Activated naive CD4-positive, alpha-beta T cell treated with anti-CD3 and anti-CD28 coated beads, Interleukin-2, amount 50 U/mL, for 24 hours (primary cell): ENCODE measurements around the gene GALNT7.

Experiments used
- H3K27ac Mint-ChIP-seq: one replicate; pipeline ENCODE4 v1.8.0; 2021; ENCODE audit warnings: mild to moderate bottlenecking, mixed read lengths
- H3K27me3 Mint-ChIP-seq: one replicate; pipeline ENCODE4 v1.8.0; 2021; ENCODE audit warnings: mixed read lengths
- H3K36me3 Mint-ChIP-seq: one replicate; pipeline ENCODE4 v1.8.0; 2021; ENCODE audit warnings: mixed read lengths
- H3K4me1 Mint-ChIP-seq: one replicate; pipeline ENCODE4 v1.8.0; 2021; ENCODE audit warnings: mixed read lengths
- H3K4me3 Mint-ChIP-seq: one replicate; pipeline ENCODE4 v1.8.0; 2021; ENCODE audit warnings: mild to moderate bottlenecking, mixed read lengths
- H3K9me3 Mint-ChIP-seq: one replicate; pipeline ENCODE4 v1.8.0; 2021; ENCODE audit warnings: mixed read lengths

Gene GALNT7

DNA sequence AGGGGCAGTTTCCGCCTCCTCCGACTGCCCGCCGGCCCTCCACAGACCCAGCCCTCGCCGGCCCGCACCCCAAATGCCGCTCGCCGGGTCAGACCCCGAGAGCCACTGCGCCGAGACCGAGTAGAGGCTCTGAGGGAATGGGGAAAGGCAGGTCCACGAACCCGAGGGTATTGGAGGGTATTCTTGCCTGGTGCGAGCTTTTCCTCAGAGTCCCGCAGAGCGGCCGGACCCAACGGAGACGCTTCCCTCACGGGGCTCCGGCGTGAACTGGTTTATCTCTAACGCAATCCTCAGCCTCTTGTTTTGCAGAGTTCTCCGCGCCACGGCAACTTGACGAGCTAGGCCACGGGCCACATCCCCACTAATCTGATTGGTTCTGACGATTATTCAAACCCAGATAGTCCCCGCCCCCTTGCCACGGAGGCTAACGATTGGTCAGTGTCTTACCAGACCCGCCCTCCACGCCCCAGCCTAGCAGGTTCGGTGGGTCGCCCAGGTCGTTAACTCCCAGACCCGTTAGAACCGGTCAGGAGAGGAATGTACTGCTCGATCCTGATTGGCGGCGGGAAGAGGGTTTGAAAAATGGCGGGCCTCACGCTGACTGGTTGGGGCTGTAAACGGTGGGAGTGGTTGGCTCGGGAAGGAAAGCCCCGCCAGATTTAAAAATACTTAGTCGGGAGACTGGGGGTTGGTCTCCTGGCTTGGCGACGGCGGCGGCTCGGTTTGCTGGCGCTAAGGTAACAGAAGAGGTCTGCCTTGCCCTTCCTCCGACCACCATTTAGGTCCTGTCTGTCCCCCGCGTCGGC lies 165.7 kb downstream of the GALNT7 start, which contains the start of gene HMGB2:
HMGB2 (minus strand) TSS at position 274 of the 806 bp plus-strand sequence. CDS start 709 bp downstream, outside the sequence.
- Mint-ChIP-seq H3K4me1 (peaks cover 29% of the 10 kb centered on the region), H3K9me3 (no peaks in the 10 kb centered on the region), H3K27me3 (peaks cover 11% of the 10 kb centered on the region), H3K27ac (peak within 1 kb of the TSS; percentile 97), H3K36me3 (peaks cover 7% of the 10 kb centered on the region), H3K4me3 (peak within 1 kb of the TSS; percentile 96)

DNA sequence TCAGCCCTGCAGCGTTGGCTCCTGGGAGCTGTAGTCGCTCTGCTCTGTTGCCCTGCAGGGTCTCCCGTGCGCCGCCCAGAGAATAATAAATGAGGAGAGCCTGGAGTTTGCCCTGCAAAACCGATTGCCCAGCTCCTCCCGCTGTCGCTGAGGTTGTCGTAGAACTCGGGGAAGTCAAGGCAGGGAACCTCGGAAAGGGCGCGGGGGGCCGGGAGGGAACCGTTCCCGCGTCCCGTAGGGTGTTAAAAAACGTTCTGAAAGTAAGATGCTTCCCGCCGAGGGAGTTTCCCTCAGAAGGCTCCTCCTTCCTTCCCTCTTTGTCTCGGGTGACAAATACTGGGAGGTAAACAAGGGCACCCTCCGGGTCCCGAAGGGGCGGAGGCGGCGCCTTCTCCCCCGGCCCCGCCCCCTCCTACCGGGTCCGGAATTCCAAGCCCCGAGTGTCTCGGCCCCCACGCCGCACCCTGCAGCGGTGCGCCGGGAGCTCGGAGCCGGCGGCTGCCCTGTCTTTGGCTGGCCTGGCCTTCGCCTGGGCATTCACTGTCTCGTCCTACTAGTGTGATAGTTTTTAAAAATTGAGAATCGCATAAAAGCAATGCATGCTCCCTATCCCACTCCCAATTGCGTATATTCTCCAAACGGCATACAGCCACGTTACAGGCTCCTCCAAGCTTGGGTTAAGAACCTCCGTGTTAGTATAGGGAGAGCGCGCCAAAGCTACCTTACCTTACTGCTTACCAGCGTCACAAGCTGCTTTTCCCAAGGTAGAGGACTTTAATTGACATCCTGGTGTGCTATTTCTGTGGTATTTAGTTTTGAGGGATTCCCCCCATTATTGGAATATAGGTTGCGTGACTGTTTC lies 166.5 kb downstream of the GALNT7 start:
- H3K36me3 Mint-ChIP-seq: peaks cover 7% of the 10 kb centered on the region
- no peak overlapping the region for H3K27ac Mint-ChIP-seq
- no peaks in the 10 kb centered on the region for H3K9me3 Mint-ChIP-seq
- peaks cover 29% of the 10 kb centered on the region for H3K4me1 Mint-ChIP-seq
- peak overlapping the region; percentile 95 for H3K4me3 Mint-ChIP-seq
- peaks cover 13% of the 10 kb centered on the region for H3K27me3 Mint-ChIP-seq

GRCh38 chr4:173337463-173337862 lies 168.9 kb downstream of the GALNT7 start:
- Mint-ChIP-seq H3K4me1 (peaks cover 19% of the 10 kb centered on the region), H3K27me3 (peaks cover 14% of the 10 kb centered on the region), H3K36me3 (peaks cover 2% of the 10 kb centered on the region), H3K27ac (no peak overlapping the region), H3K4me3 (no peak overlapping the region), H3K9me3 (no peaks in the 10 kb centered on the region)

GRCh38 chr4:173343832-173344397 lies 175.3 kb downstream of the GALNT7 start:
- Mint-ChIP-seq H3K4me1 (no peaks in the 10 kb centered on the region), H3K4me3 (no peak overlapping the region), H3K27ac (no peak overlapping the region)

DNA sequence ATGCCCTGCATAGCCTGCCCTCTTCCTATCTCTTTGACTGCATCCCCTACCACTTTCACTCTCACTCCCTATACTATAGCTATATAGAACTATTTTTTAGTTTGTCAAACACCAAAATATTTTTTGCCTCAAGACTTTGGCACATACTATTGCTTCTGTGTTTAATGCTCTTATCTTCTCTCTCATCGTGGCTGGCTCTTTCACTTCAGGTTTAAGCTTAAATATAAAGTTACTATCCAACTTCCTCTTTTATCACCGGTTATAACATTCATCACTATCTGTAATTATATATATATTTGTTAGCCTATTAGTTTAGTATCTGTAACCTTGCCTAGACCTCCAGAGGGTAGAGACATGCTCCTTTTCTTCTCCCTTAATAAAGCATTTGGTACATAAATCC lies 177.0 kb downstream of the GALNT7 start:
- no peak overlapping the region for H3K27ac Mint-ChIP-seq
- H3K36me3 Mint-ChIP-seq: no peaks in the 10 kb centered on the region
- H3K4me1 Mint-ChIP-seq: no peaks in the 10 kb centered on the region
- peaks cover 5% of the 10 kb centered on the region for H3K27me3 Mint-ChIP-seq
- no peak overlapping the region for H3K4me3 Mint-ChIP-seq
- no peaks in the 10 kb centered on the region for H3K9me3 Mint-ChIP-seq

More at GRCh38 chr4:173343832-173344397, 175.3 kb downstream of the GALNT7 start:
- Mint-ChIP-seq H3K27me3 (peaks cover 6% of the 10 kb centered on the region), H3K9me3 (no peaks in the 10 kb centered on the region), H3K36me3 (no peaks in the 10 kb centered on the region)

DNA sequence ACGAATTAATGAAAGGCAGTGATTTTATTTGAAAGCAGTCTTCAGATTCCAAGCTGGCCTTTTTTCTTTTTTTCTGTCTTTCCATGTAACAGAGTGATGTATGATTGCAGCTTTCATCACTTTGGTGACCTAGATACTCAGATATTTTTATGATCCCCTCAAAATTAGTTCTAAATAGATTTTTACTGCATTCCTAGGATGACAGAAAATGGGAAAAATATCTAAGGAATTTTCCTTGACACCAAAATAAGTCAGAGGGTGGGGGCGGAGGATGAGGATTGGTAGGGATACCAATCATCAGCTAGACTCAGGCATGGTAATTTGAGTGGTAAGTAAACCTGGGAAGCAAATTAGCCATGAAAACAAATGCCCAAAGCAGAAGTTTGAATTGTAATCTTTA lies 177.5 kb downstream of the GALNT7 start:
- Mint-ChIP-seq H3K4me3 (no peak overlapping the region), H3K4me1 (no peaks in the 10 kb centered on the region), H3K27me3 (peaks cover 5% of the 10 kb centered on the region), H3K27ac (no peak overlapping the region), H3K36me3 (no peaks in the 10 kb centered on the region), H3K9me3 (no peaks in the 10 kb centered on the region)

DNA sequence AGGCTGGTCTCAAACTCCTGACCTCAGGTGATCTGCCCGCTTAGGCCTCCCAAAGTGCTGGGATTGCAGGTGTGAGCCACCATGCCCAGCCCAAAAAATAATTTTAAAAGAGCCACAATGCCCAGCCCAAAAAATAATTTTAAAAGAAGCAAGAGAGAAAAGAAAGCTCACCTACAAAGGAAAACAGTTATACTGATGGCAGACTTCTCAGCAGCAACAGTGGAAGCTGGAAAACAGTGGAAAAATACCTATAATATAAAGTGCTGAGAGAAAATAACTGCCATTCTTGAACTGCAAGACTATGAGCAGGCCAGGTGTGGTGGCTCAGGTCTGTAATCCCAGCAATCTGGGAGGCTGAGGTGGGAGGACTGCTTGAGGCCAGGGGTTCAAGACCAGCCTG lies 178.9 kb downstream of the GALNT7 start:
- H3K9me3 Mint-ChIP-seq: no peaks in the 10 kb centered on the region
- no peaks in the 10 kb centered on the region for H3K4me1 Mint-ChIP-seq
- no peak overlapping the region for H3K27ac Mint-ChIP-seq
- H3K27me3 Mint-ChIP-seq: peaks cover 4% of the 10 kb centered on the region
- no peaks in the 10 kb centered on the region for H3K36me3 Mint-ChIP-seq
- H3K4me3 Mint-ChIP-seq: no peak overlapping the region

DNA sequence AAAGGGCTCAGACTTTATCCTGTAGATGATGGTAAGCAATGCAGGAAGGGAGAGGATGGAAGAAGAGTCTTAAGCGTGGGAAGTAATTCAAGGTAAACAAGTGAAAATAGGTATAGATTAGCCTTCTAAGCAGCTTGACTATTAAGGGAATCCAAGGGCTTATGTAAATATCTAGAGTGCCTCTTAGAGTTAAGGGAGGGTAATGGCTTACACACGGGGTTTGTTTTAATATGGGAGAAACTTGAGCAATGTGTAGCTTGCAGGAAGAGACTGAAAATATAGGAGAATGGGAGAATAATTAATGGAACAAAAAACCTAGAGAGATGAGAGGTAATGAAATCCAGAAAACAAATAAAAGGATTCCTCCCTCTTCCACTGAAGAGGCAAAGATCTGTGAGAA lies 189.3 kb downstream of the GALNT7 start:
- H3K27ac Mint-ChIP-seq: no peak overlapping the region
- no peak overlapping the region for H3K4me3 Mint-ChIP-seq
- H3K9me3 Mint-ChIP-seq: no peaks in the 10 kb centered on the region
- H3K4me1 Mint-ChIP-seq: no peaks in the 10 kb centered on the region
- peaks cover 5% of the 10 kb centered on the region for H3K27me3 Mint-ChIP-seq
- H3K36me3 Mint-ChIP-seq: no peaks in the 10 kb centered on the region

- Mint-ChIP-seq H3K4me1 (no peaks in the 10 kb centered on the region), H3K9me3 (no peaks in the 10 kb centered on the region), H3K27ac (no peak overlapping the region), H3K4me3 (no peak overlapping the region), H3K27me3 (peaks cover 2% of the 10 kb centered on the region), H3K36me3 (no peaks in the 10 kb centered on the region)
These were observed 192.1 kb downstream of the GALNT7 start for GRCh38 chr4:173360587-173361221.

- Mint-ChIP-seq H3K9me3 (no peaks in the 10 kb centered on the region), H3K27ac (no peak overlapping the region), H3K4me3 (no peak overlapping the region), H3K4me1 (no peaks in the 10 kb centered on the region), H3K36me3 (no peaks in the 10 kb centered on the region), H3K27me3 (peaks cover 2% of the 10 kb centered on the region)
These were observed 194.1 kb downstream of the GALNT7 start for GRCh38 chr4:173362666-173363065.

- H3K36me3 Mint-ChIP-seq: no peaks in the 10 kb centered on the region
- H3K4me3 Mint-ChIP-seq: no peak overlapping the region
- no peaks in the 10 kb centered on the region for H3K27me3 Mint-ChIP-seq
- no peaks in the 10 kb centered on the region for H3K9me3 Mint-ChIP-seq
- peaks cover 7% of the 10 kb centered on the region for H3K4me1 Mint-ChIP-seq
- no peak overlapping the region for H3K27ac Mint-ChIP-seq
These were observed 196.9 kb downstream of the GALNT7 start for GRCh38 chr4:173365359-173365996.

GRCh38 chr4:173367285-173367684 lies 198.7 kb downstream of the GALNT7 start:
- H3K27ac Mint-ChIP-seq: no peak overlapping the region
- no peaks in the 10 kb centered on the region for H3K9me3 Mint-ChIP-seq
- H3K36me3 Mint-ChIP-seq: no peaks in the 10 kb centered on the region
- peaks cover 12% of the 10 kb centered on the region for H3K4me1 Mint-ChIP-seq
- H3K4me3 Mint-ChIP-seq: no peak overlapping the region
- H3K27me3 Mint-ChIP-seq: peaks cover 8% of the 10 kb centered on the region

GRCh38 chr4:173367946-173368345 lies 199.3 kb downstream of the GALNT7 start:
- Mint-ChIP-seq H3K27ac (no peak overlapping the region), H3K4me1 (peaks cover 12% of the 10 kb centered on the region), H3K27me3 (peaks cover 8% of the 10 kb centered on the region), H3K4me3 (no peak overlapping the region), H3K9me3 (no peaks in the 10 kb centered on the region), H3K36me3 (no peaks in the 10 kb centered on the region)

- Mint-ChIP-seq H3K27me3 (peaks cover 14% of the 10 kb centered on the region), H3K27ac (peak overlapping the region; percentile 98), H3K4me1 (peaks cover 15% of the 10 kb centered on the region), H3K9me3 (no peaks in the 10 kb centered on the region), H3K36me3 (no peaks in the 10 kb centered on the region), H3K4me3 (peak overlapping the region; percentile 99)
These were observed 201.5 kb downstream of the GALNT7 start for GRCh38 chr4:173370130-173370476.
